ENCODE measurements around the gene ONECUT3. TPM values are rescaled to one million over a fixed set of nuclear protein-coding genes. Genes with fewer than 3 reads are reported as not detected.

ONECUT3 gene
- total and polyA plus RNA-seq, 11 donors: not detected

- DNase-seq (no peak), ATAC-seq (no peak)
- TF ChIP-seq CTCF (IDR thresholded peaks at IDR 0.05): no peak
- TF ChIP-seq POLR2A (IDR thresholded peaks at IDR 0.05): no peak
- Histone ChIP-seq H3K9me3 (no peaks in the 10 kb centered on the region), H3K27ac (no peak overlapping the region), H3K36me3 (no peaks in the 10 kb centered on the region), H3K4me1 (peaks cover 0 to 6% (median 0%) of the 10 kb centered on the region in 12 donors), H3K4me3 (no peak overlapping the region), H3K27me3 (peaks cover 13 to 78% (median 36%) of the 10 kb centered on the region in 9 donors)
- 72 to 92% (median 75%) methylated on average over 1 to 2 of the region's 2 CpGs for WGBS, 4 donors
- intact Hi-C loops (cut with DNase I): no loop called here
Observed at GRCh38 chr19:1717970-1718264, 35.4 kb upstream of the ONECUT3 start.

- no peaks in the 10 kb centered on the region for H3K36me3 ChIP-seq
- H3K4me3 ChIP-seq: no peak overlapping the region
- WGBS, 4 donors: 3 to 4% (median 3%) methylated on average over 7 to 49 of the region's 50 CpGs
- peaks cover 13 to 72% (median 36%) of the 10 kb centered on the region in 9 donors for H3K27me3 ChIP-seq
- TF ChIP-seq CTCF (IDR thresholded peaks at IDR 0.05) (no peak), POLR2A (IDR thresholded peaks at IDR 0.05) (no peak)
- ATAC-seq (no peak), DNase-seq (no peak)
- H3K4me1 ChIP-seq: peaks cover 0 to 6% (median 0%) of the 10 kb centered on the region in 12 donors
- intact Hi-C loops (cut with DNase I): no loop called here
- no peak overlapping the region for H3K27ac ChIP-seq
- H3K9me3 ChIP-seq: no peaks in the 10 kb centered on the region
Observed at GRCh38 chr19:1718420-1719291, 34.6 kb upstream of the ONECUT3 start.

GRCh38 chr19:1719519-1719918, 33.8 kb upstream of the ONECUT3 start:
- Histone ChIP-seq H3K4me3 (no peak overlapping the region), H3K27ac (no peak overlapping the region), H3K4me1 (peaks cover 0 to 6% (median 0%) of the 10 kb centered on the region in 12 donors), H3K27me3 (peaks cover 13 to 72% (median 36%) of the 10 kb centered on the region in 9 donors), H3K36me3 (no peaks in the 10 kb centered on the region), H3K9me3 (no peaks in the 10 kb centered on the region)
- ATAC-seq (no peak), DNase-seq (no peak)
- intact Hi-C loops (cut with DNase I): no loop called here
- 70 to 79% (median 77%) methylated on average over 5 of the region's 5 CpGs for WGBS, 4 donors
- TF ChIP-seq POLR2A (IDR thresholded peaks at IDR 0.05) (no peak), CTCF (IDR thresholded peaks at IDR 0.05) (no peak)

- intact Hi-C loops (cut with DNase I): no loop called here
- Histone ChIP-seq H3K36me3 (no peaks in the 10 kb centered on the region), H3K27ac (no peak overlapping the region), H3K27me3 (peaks cover 14 to 79% (median 37%) of the 10 kb centered on the region in 9 donors), H3K4me1 (peaks cover 0 to 6% (median 0%) of the 10 kb centered on the region in 12 donors), H3K9me3 (no peaks in the 10 kb centered on the region), H3K4me3 (no peak overlapping the region)
- ATAC-seq (no peak), DNase-seq (no peak)
- TF ChIP-seq POLR2A (IDR thresholded peaks at IDR 0.05): no peak
- TF ChIP-seq CTCF (IDR thresholded peaks at IDR 0.05): no peak
- WGBS, 4 donors: 36 to 39% (median 37%) methylated on average over 14 of the region's 14 CpGs
Observed at GRCh38 chr19:1720237-1720636, 33.1 kb upstream of the ONECUT3 start.

Measured in heart left ventricle (tissue), 16 donors.